ENCODE data around the gene ATF6. TPM values are rescaled to one million over a fixed set of nuclear protein-coding genes. Genes with fewer than 3 reads are reported as not detected.

ATF6 gene
- total RNA-seq, 2 donors from 2014 or later = 14.4 to 19.8 TPM

- Mint-ChIP-seq H3K27ac (no peak overlapping the region), H3K9me3 (peaks cover 20% of the 10 kb centered on the region), H3K27me3 (ENCODE audit: insufficient read depth) (no peaks in the 10 kb centered on the region), H3K4me1 (no peaks in the 10 kb centered on the region), H3K4me3 (no peak overlapping the region), H3K36me3 (ENCODE audit: low read depth) (peaks cover 31% of the 10 kb centered on the region)
- Histone ChIP-seq H3K27ac (ENCODE audit: low read depth, low read length) (no peak overlapping the region), H3K36me3 (ENCODE audit: control insufficient read depth, insufficient read depth, low read length) (peaks cover 16% of the 10 kb centered on the region), H3K4me3 (ENCODE audit: low read length) (no peak overlapping the region), H3K4me1 (ENCODE audit: control insufficient read depth, insufficient read depth, low read length) (no peaks in the 10 kb centered on the region), H3K9me3 (ENCODE audit: control insufficient read depth, low read length) (peaks cover 13% of the 10 kb centered on the region), H3K27me3 (ENCODE audit: control insufficient read depth, insufficient read depth, low read length, poor library complexity, severe bottlenecking) (no peaks in the 10 kb centered on the region), H3K9ac (ENCODE audit: extremely low read depth, low read length, poor library complexity, severe bottlenecking) (no peak overlapping the region)
- TF ChIP-seq CTCF (conservative IDR thresholded peaks at IDR 0.05) = no peak
- DNase-seq = no peak
- 93% methylated on average over 2 of the region's 3 CpGs; no CpG with 5 or more reads in 1 of the 2 experiments for WGBS, 2 experiments (ENCODE audit: insufficient coverage in 1 of 2, insufficient read length in 1 of 2)
Observed at GRCh38 chr1:161810780-161811179, 44.7 kb downstream of the ATF6 start.

GRCh38 chr1:161816201-161816600 lies 50.1 kb downstream of the ATF6 start:
- no peaks in the 10 kb centered on the region for H3K9me3 ChIP-seq (ENCODE audit: control insufficient read depth, low read length)
- no peak overlapping the region for H3K9ac ChIP-seq (ENCODE audit: extremely low read depth, low read length, poor library complexity, severe bottlenecking)
- H3K36me3 Mint-ChIP-seq (ENCODE audit: low read depth) = peaks cover 17% of the 10 kb centered on the region
- H3K4me3 Mint-ChIP-seq = no peak overlapping the region
- H3K27ac ChIP-seq (ENCODE audit: low read depth, low read length) = no peak overlapping the region
- 84 to 100% methylated on average over 1 of the region's 1 CpG for WGBS, 2 experiments (ENCODE audit: insufficient coverage in 1 of 2, insufficient read length in 1 of 2)
- DNase-seq = no peak
- no peak overlapping the region for H3K4me3 ChIP-seq (ENCODE audit: low read length)
- no peak overlapping the region for H3K27ac Mint-ChIP-seq
- peaks cover 7% of the 10 kb centered on the region for H3K36me3 ChIP-seq (ENCODE audit: control insufficient read depth, insufficient read depth, low read length)
- no peak for TF ChIP-seq CTCF (conservative IDR thresholded peaks at IDR 0.05)
- H3K27me3 ChIP-seq (ENCODE audit: control insufficient read depth, insufficient read depth, low read length, poor library complexity, severe bottlenecking) = no peaks in the 10 kb centered on the region
- H3K4me1 Mint-ChIP-seq = no peaks in the 10 kb centered on the region
- H3K4me1 ChIP-seq (ENCODE audit: control insufficient read depth, insufficient read depth, low read length) = no peaks in the 10 kb centered on the region
- H3K9me3 Mint-ChIP-seq = peaks cover under 1% of the 10 kb centered on the region
- no peaks in the 10 kb centered on the region for H3K27me3 Mint-ChIP-seq (ENCODE audit: insufficient read depth)

GRCh38 chr1:161817176-161817730 lies 51.1 kb downstream of the ATF6 start:
- Mint-ChIP-seq H3K27me3 (ENCODE audit: insufficient read depth) (no peaks in the 10 kb centered on the region), H3K4me1 (no peaks in the 10 kb centered on the region), H3K9me3 (no peaks in the 10 kb centered on the region), H3K27ac (no peak overlapping the region), H3K36me3 (ENCODE audit: low read depth) (peaks cover 9% of the 10 kb centered on the region), H3K4me3 (no peak overlapping the region)
- no peak overlapping the region for H3K9ac ChIP-seq (ENCODE audit: extremely low read depth, low read length, poor library complexity, severe bottlenecking)
- no peaks in the 10 kb centered on the region for H3K27me3 ChIP-seq (ENCODE audit: control insufficient read depth, insufficient read depth, low read length, poor library complexity, severe bottlenecking)
- no peak overlapping the region for H3K27ac ChIP-seq (ENCODE audit: low read depth, low read length)
- no peak for DNase-seq
- 83 to 99% methylated on average over 1 to 4 of the region's 4 CpGs for WGBS, 2 experiments (ENCODE audit: insufficient coverage in 1 of 2, insufficient read length in 1 of 2)
- no peak overlapping the region for H3K4me3 ChIP-seq (ENCODE audit: low read length)
- H3K36me3 ChIP-seq (ENCODE audit: control insufficient read depth, insufficient read depth, low read length) = peaks cover 5% of the 10 kb centered on the region
- no peaks in the 10 kb centered on the region for H3K9me3 ChIP-seq (ENCODE audit: control insufficient read depth, low read length)
- no peak for TF ChIP-seq CTCF (conservative IDR thresholded peaks at IDR 0.05)
- H3K4me1 ChIP-seq (ENCODE audit: control insufficient read depth, insufficient read depth, low read length) = no peaks in the 10 kb centered on the region
